HEK293 (cell line): Measurements from ENCODE around the gene RHOF.
A peak's percentile ranks its signal among the peaks of the same experiment; 100 is the strongest.

Source experiments
- GLIS1 ChIP-seq: fragments of 450-650 bp; formaldehyde crosslinking; IDR thresholded peaks from 2 replicates; pipeline ENCODE4 v1.5.1; 2016; ENCODE audit warnings: missing biosample characterization, missing genetic modification characterization
- HOXD13 ChIP-seq: sonication (generic); formaldehyde crosslinking; IDR thresholded peaks from 2 replicates; pipeline ENCODE4 v1.8.0; 2022; ENCODE audit warnings: missing genetic modification reagents, borderline replicate concordance
- IKZF3 ChIP-seq: fragments of 450-650 bp; IDR thresholded peaks from 2 replicates; pipeline ENCODE4 v1.5.0; 2018; ENCODE audit warnings: missing biosample characterization, mild to moderate bottlenecking, missing genetic modification characterization, moderate library complexity
- KLF10 ChIP-seq: fragments of 450-650 bp; IDR thresholded peaks from 2 replicates; pipeline ENCODE4 v1.5.1; 2018; ENCODE audit warnings: missing biosample characterization, mild to moderate bottlenecking, missing genetic modification characterization
- KLF7 ChIP-seq: fragments of 450-650 bp; formaldehyde crosslinking; IDR thresholded peaks from 2 replicates; pipeline ENCODE4 v1.5.1; 2016; ENCODE audit warnings: missing biosample characterization, missing genetic modification characterization, borderline replicate concordance
- PATZ1 ChIP-seq: fragments of 450-650 bp; formaldehyde crosslinking; IDR thresholded peaks from 2 replicates; pipeline ENCODE4 v1.5.1; 2016; ENCODE audit warnings: missing biosample characterization, missing genetic modification characterization
- PRDM1 ChIP-seq: fragments of 450-650 bp; formaldehyde crosslinking; IDR thresholded peaks from 2 replicates; pipeline ENCODE4; 2016; ENCODE audit warnings: missing biosample characterization, missing genetic modification characterization
- PRDM10 ChIP-seq: fragments of 450-650 bp; formaldehyde crosslinking; IDR thresholded peaks from 2 replicates; pipeline ENCODE4 v1.5.1; 2016; ENCODE audit warnings: missing biosample characterization, missing genetic modification characterization
- TSHZ1 ChIP-seq: fragments of 450-650 bp; formaldehyde crosslinking; IDR thresholded peaks from 2 replicates; pipeline ENCODE4 v1.5.1; 2016; ENCODE audit warnings: missing biosample characterization, missing genetic modification characterization, borderline replicate concordance
- ZBTB20 ChIP-seq: fragments of 450-650 bp; formaldehyde crosslinking; IDR thresholded peaks from 2 replicates; pipeline ENCODE4 v1.5.1; 2016; ENCODE audit warnings: missing biosample characterization, missing genetic modification characterization
- ZBTB21 ChIP-seq: fragments of 450-650 bp; formaldehyde crosslinking; IDR thresholded peaks from 2 replicates; pipeline ENCODE4 v1.5.1; 2017; ENCODE audit warnings: missing biosample characterization, missing genetic modification characterization
- ZBTB6 ChIP-seq: fragments of 450-650 bp; formaldehyde crosslinking; IDR thresholded peaks from 2 replicates; pipeline ENCODE4 v1.5.1; 2017; ENCODE audit warnings: missing biosample characterization, missing genetic modification characterization
- ZFHX2 ChIP-seq: fragments of 450-650 bp; formaldehyde crosslinking; conservative IDR thresholded peaks from 2 replicates; pipeline ENCODE4 v1.5.1; 2016; ENCODE audit warnings: missing biosample characterization, missing genetic modification characterization
- ZFP37 ChIP-seq: fragments of 450-650 bp; formaldehyde crosslinking; IDR thresholded peaks from 2 replicates; pipeline ENCODE4 v1.5.1; 2016; ENCODE audit warnings: missing biosample characterization, missing genetic modification characterization
- ZNF132 ChIP-seq: fragments of 450-650 bp; formaldehyde crosslinking; IDR thresholded peaks from 2 replicates; pipeline ENCODE4 v1.5.1; 2017; ENCODE audit warnings: missing biosample characterization, missing genetic modification characterization, borderline replicate concordance
- ZNF133 ChIP-seq: fragments of 450-650 bp; formaldehyde crosslinking; IDR thresholded peaks from 2 replicates; pipeline ENCODE4 v1.5.1; 2016; ENCODE audit warnings: missing biosample characterization, missing genetic modification characterization
- ZNF202 ChIP-seq: fragments of 450-650 bp; formaldehyde crosslinking; IDR thresholded peaks from 2 replicates; pipeline ENCODE4 v1.5.1; 2016; ENCODE audit warnings: missing biosample characterization, missing genetic modification characterization, borderline replicate concordance
- ZNF221 ChIP-seq: fragments of 450-650 bp; formaldehyde crosslinking; IDR thresholded peaks from 2 replicates; pipeline ENCODE4 v1.5.1; 2017; ENCODE audit warnings: missing biosample characterization, missing genetic modification characterization, borderline replicate concordance
- ZNF223 ChIP-seq: fragments of 450-650 bp; formaldehyde crosslinking; IDR thresholded peaks from 2 replicates; pipeline ENCODE4 v1.5.1; 2016; ENCODE audit warnings: missing biosample characterization, missing genetic modification characterization
- ZNF335 ChIP-seq: fragments of 450-650 bp; formaldehyde crosslinking; conservative IDR thresholded peaks from 2 replicates; pipeline ENCODE4 v1.5.1; 2016; ENCODE audit warnings: missing biosample characterization, missing genetic modification characterization
- ZNF341 ChIP-seq: fragments of 450-650 bp; formaldehyde crosslinking; IDR thresholded peaks from 2 replicates; pipeline ENCODE4; 2016; ENCODE audit warnings: low read depth, missing biosample characterization, missing genetic modification characterization
- ZNF354C ChIP-seq: fragments of 450-650 bp; formaldehyde crosslinking; IDR thresholded peaks from 2 replicates; pipeline ENCODE4 v1.5.1; 2016; ENCODE audit warnings: missing biosample characterization, missing genetic modification characterization, low read depth, borderline replicate concordance
- ZNF366 ChIP-seq: fragments of 450-650 bp; formaldehyde crosslinking; conservative IDR thresholded peaks from 2 replicates; pipeline ENCODE4 v1.5.1; 2016; ENCODE audit warnings: missing biosample characterization, missing genetic modification characterization
- ZNF404 ChIP-seq: fragments of 450-650 bp; formaldehyde crosslinking; IDR thresholded peaks from 2 replicates; pipeline ENCODE4 v1.5.1; 2017; ENCODE audit warnings: missing biosample characterization, missing genetic modification characterization
- ZNF529 ChIP-seq: fragments of 450-650 bp; formaldehyde crosslinking; IDR thresholded peaks from 2 replicates; pipeline ENCODE4 v1.5.1; 2017; ENCODE audit warnings: missing genetic modification characterization, missing biosample characterization; ENCODE audit not compliant: insufficient replicate concordance
- ZNF658 ChIP-seq: fragments of 450-650 bp; formaldehyde crosslinking; IDR thresholded peaks from 2 replicates; pipeline ENCODE4; 2016; ENCODE audit warnings: missing biosample characterization, missing genetic modification characterization
- ZNF747 ChIP-seq: fragments of 450-650 bp; formaldehyde crosslinking; IDR thresholded peaks from 2 replicates; pipeline ENCODE4 v1.5.1; 2016; ENCODE audit warnings: missing biosample characterization, missing genetic modification characterization
- ZNF768 ChIP-seq: fragments of 450-650 bp; formaldehyde crosslinking; IDR thresholded peaks from 2 replicates; pipeline ENCODE4 v1.5.1; 2018; ENCODE audit warnings: missing biosample characterization, mild to moderate bottlenecking, missing genetic modification characterization
- ZNF776 ChIP-seq: fragments of 450-650 bp; formaldehyde crosslinking; IDR thresholded peaks from 2 replicates; pipeline ENCODE4 v1.5.0; 2017; ENCODE audit warnings: missing biosample characterization, missing genetic modification characterization, borderline replicate concordance
- ZNF837 ChIP-seq: fragments of 450-650 bp; formaldehyde crosslinking; IDR thresholded peaks from 2 replicates; pipeline ENCODE4 v1.5.1; 2016; ENCODE audit warnings: missing biosample characterization, missing genetic modification characterization
- ZSCAN18 ChIP-seq: fragments of 450-650 bp; formaldehyde crosslinking; IDR thresholded peaks from 2 replicates; pipeline ENCODE4 v1.5.1; 2016; ENCODE audit warnings: missing biosample characterization, missing genetic modification characterization

Gene RHOF

GRCh38 chr12:121740847-121741246, 52.6 kb downstream of the RHOF start (continued):
- TF ChIP-seq ZFP37 = no peak
- peak; percentile 93 for TF ChIP-seq KLF10 (tag by site-specific recombination)
- TF ChIP-seq ZSCAN18 (tag by site-specific recombination) = no peak
- TF ChIP-seq GLIS1 (tag by site-specific recombination) = no peak
- TF ChIP-seq ZBTB20 (tag by site-specific recombination) = no peak
- no peak for TF ChIP-seq ZNF776
- TF ChIP-seq ZNF747 = no peak
- TF ChIP-seq ZNF837 (tag by site-specific recombination) = no peak
- no peak for TF ChIP-seq PATZ1
- no peak for TF ChIP-seq HOXD13
- TF ChIP-seq ZNF658 = no peak
- TF ChIP-seq ZNF768 (tag by site-specific recombination) = no peak
- no peak for TF ChIP-seq ZNF404 (tag by site-specific recombination)
- no peak for TF ChIP-seq ZNF132 (tag by site-specific recombination)
- no peak for TF ChIP-seq ZNF202
- TF ChIP-seq ZNF133 (tag by site-specific recombination) = no peak
- no peak for TF ChIP-seq ZNF366 (tag by site-specific recombination)
- TF ChIP-seq PRDM1 = no peak
- peak; percentile 63 for TF ChIP-seq ZNF341
- 0 out of 2 replicates have a peak, but pooled peaks have one; percentile 24 for TF ChIP-seq ZNF335 (tag by site-specific recombination)
- no peak for TF ChIP-seq PRDM10 (tag by site-specific recombination)
- TF ChIP-seq TSHZ1 (tag by site-specific recombination) = no peak
- no peak for TF ChIP-seq ZNF354C (tag by site-specific recombination)
- TF ChIP-seq IKZF3 (tag by site-specific recombination) = no peak
- no peak for TF ChIP-seq ZFHX2 (tag by site-specific recombination)
- no peak for TF ChIP-seq ZBTB6 (tag by site-specific recombination)
- TF ChIP-seq ZNF529 (tag by site-specific recombination) = no peak
- TF ChIP-seq ZNF223 (tag by site-specific recombination) = no peak
- TF ChIP-seq KLF7 (tag by site-specific recombination) = 0 out of 2 replicates have a peak, but pooled peaks have one; percentile 52
- no peak for TF ChIP-seq ZNF221
- no peak for TF ChIP-seq ZBTB21 (tag by site-specific recombination)
